Aorta (tissue), 5 donors: ENCODE measurements around the gene DCAF17. TPM values are rescaled to one million over a fixed set of nuclear protein-coding genes. Genes with fewer than 3 reads are reported as not detected.

Source experiments
- ATAC-seq: fragments of 200-7000 bp; cut with Tn5 transposase; one replicate; pipeline ENCODE4 v1.9.1; 2022; ENCODE audit warnings: moderate library complexity; ENCODE audit not compliant: low FRiP score
- DNase-seq, 2 donors: peaks; one replicate each; pipeline ENCODE4 v3.0.0-alpha.2; 2020
- H3K27ac ChIP-seq, 2 donors: one replicate each; pipeline ENCODE4 v1.5.1; 2013; ENCODE audit warnings: low read length in 2 of 2, mild to moderate bottlenecking in 2 of 2, moderate library complexity in 2 of 2, control low read depth in 1 of 2, inconsistent platforms in 1 of 2, low read depth in 1 of 2
- H3K27me3 ChIP-seq, 2 donors: one replicate each; pipeline ENCODE4 v1.6.1; 2013; ENCODE audit warnings: control low read depth in 1 of 2, low read length in 1 of 2, mild to moderate bottlenecking in 1 of 2, moderate library complexity in 1 of 2; ENCODE audit not compliant: insufficient read depth in 2 of 2, control insufficient read depth in 1 of 2
- H3K36me3 ChIP-seq, 2 donors: one replicate each; pipeline ENCODE4 v1.6.1; 2013; ENCODE audit warnings: control low read depth in 1 of 2, low read length in 1 of 2, mild to moderate bottlenecking in 1 of 2; ENCODE audit not compliant: insufficient read depth in 2 of 2, control insufficient read depth in 1 of 2
- H3K4me1 ChIP-seq, 2 donors: one replicate each; pipeline ENCODE4 v1.6.1; 2013; ENCODE audit warnings: low read length in 2 of 2, control low read depth in 1 of 2, mild to moderate bottlenecking in 1 of 2, moderate library complexity in 1 of 2; ENCODE audit not compliant: insufficient read depth in 2 of 2, control insufficient read depth in 1 of 2
- H3K4me3 ChIP-seq, 2 donors: one replicate each; pipeline ENCODE4 v1.5.1; 2013; ENCODE audit warnings: low read length in 2 of 2, control low read depth in 1 of 2, mild to moderate bottlenecking in 1 of 2
- H3K9me3 ChIP-seq: one replicate; pipeline ENCODE4 v1.6.1; 2013; ENCODE audit warnings: mild to moderate bottlenecking, low read length; ENCODE audit not compliant: control insufficient read depth
- WGBS, 2 donors: extraction: QIAGEN DNeasy Blood & Tissue Kit; methylation state at CpG; one replicate each; pipeline ENCODE4 v1.1.7; 2013; 5-methylcytosine and 5-hydroxymethylcytosine counted together
- intact Hi-C, 2 donors: fragments of 100-400 bp; cut with DNase I; formaldehyde crosslinking; loops; one replicate each; pipeline versions ENCODE4 v1.14.2 to v1.15.0; 2022
- polyA plus RNA-seq, 2 donors: library from polyadenylated mRNA; stranded (reverse); fragments of 200-250 nt; gene quantifications; one replicate each; pipeline ENCODE4 v1.2.3, GENCODE V29; 2013
- total RNA-seq, 2 donors: library from RNA; stranded (reverse); fragmentation: NEBNext Ultra II Directional; extraction: Animal tissue kit (Norgen Biotek cat#: 25700); gene quantifications; one replicate each; pipeline ENCODE4 v1.2.1, GENCODE V29; 2021
- donor health status: healthy with polysubstance abuse.
- donor health status: Bipolar disorder and iron deficiency.
- donor health status: DM: no; HTN: no; CAD: no.
- donor health status: DM: no; HTN: no; CAD: no.
- donor health status: DM: yes; HTN: yes; CAD: no.

The DCAF17 gene
- total and polyA plus RNA-seq, 4 donors = 5.4 to 20.3 (median 12.6) TPM

GRCh38 chr2:171459498-171459897, 25.5 kb downstream of the DCAF17 start:
- intact Hi-C loops = no loop called here
- Histone ChIP-seq H3K27me3 (no peaks in the 10 kb centered on the region), H3K36me3 (peaks cover 0 to 1% of the 10 kb centered on the region in 2 donors), H3K27ac (no peak overlapping the region), H3K4me3 (no peak overlapping the region), H3K4me1 (no peaks in the 10 kb centered on the region), H3K9me3 (no peaks in the 10 kb centered on the region)
- no peak for DNase-seq
- no peak for ATAC-seq

GRCh38 chr2:171460537-171460936, 26.5 kb downstream of the DCAF17 start:
- no peaks in the 10 kb centered on the region for H3K9me3 ChIP-seq
- ATAC-seq (no peak), DNase-seq (no peak)
- H3K4me3 ChIP-seq = no peak overlapping the region
- no peaks in the 10 kb centered on the region for H3K4me1 ChIP-seq
- H3K27ac ChIP-seq = no peak overlapping the region
- H3K27me3 ChIP-seq = no peaks in the 10 kb centered on the region
- WGBS, 2 donors = 99 to 100% methylated on average over 1 of the region's 1 CpG
- H3K36me3 ChIP-seq = peaks cover 0 to 1% of the 10 kb centered on the region in 2 donors
- intact Hi-C loops = no loop called here

GRCh38 chr2:171469176-171469575, 35.1 kb downstream of the DCAF17 start:
- Histone ChIP-seq H3K27ac (no peak overlapping the region), H3K36me3 (peaks cover 3 to 7% of the 10 kb centered on the region in 2 donors), H3K4me3 (no peak overlapping the region), H3K27me3 (no peaks in the 10 kb centered on the region), H3K9me3 (no peaks in the 10 kb centered on the region), H3K4me1 (no peaks in the 10 kb centered on the region)
- intact Hi-C loops = no loop called here
- WGBS, 2 donors = 49 to 65% methylated on average over 4 of the region's 4 CpGs
- no peak for DNase-seq
- ATAC-seq = no peak

- H3K36me3 ChIP-seq = peaks cover 3 to 7% of the 10 kb centered on the region in 2 donors
- intact Hi-C loops = no loop called here
- H3K4me3 ChIP-seq = no peak overlapping the region
- DNase-seq (no peak), ATAC-seq (no peak)
- H3K9me3 ChIP-seq = no peaks in the 10 kb centered on the region
- H3K4me1 ChIP-seq = no peaks in the 10 kb centered on the region
- H3K27me3 ChIP-seq = no peaks in the 10 kb centered on the region
- 90 to 98% methylated on average over 5 of the region's 5 CpGs for WGBS, 2 donors
- no peak overlapping the region for H3K27ac ChIP-seq
Measured at GRCh38 chr2:171470129-171470528, 36.1 kb downstream of the DCAF17 start.

DNA sequence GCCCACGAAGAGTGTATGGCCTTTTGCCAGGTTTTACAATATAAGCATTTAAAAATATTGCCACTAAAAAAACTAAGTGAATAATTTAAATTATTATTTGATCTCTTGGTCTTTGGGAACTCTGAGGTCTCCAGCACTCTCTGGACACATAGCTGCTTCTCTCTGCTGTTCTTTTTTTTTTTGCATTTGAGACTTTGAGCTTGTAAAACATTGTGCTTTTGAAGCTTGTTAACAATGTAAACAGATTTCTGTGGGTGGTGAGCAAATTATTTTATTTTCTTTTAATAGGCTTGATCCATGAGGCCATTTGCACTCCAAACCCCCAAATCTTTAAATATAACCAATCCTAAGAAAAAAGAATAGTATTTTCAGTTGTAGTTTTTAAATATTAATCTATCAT, 42.0 kb downstream of the DCAF17 start:
- no peaks in the 10 kb centered on the region for H3K27me3 ChIP-seq
- ATAC-seq (no peak), DNase-seq (no peak)
- WGBS, 2 donors = 15 to 32% methylated on average over 1 of the region's 1 CpG
- no peaks in the 10 kb centered on the region for H3K4me1 ChIP-seq
- H3K36me3 ChIP-seq = peaks cover 0 to 3% of the 10 kb centered on the region in 2 donors
- no peaks in the 10 kb centered on the region for H3K9me3 ChIP-seq
- H3K27ac ChIP-seq = no peak overlapping the region
- intact Hi-C loops = no loop called here
- no peak overlapping the region for H3K4me3 ChIP-seq

- DNase-seq = no peak
- Histone ChIP-seq H3K27me3 (no peaks in the 10 kb centered on the region), H3K36me3 (no peaks in the 10 kb centered on the region), H3K9me3 (no peaks in the 10 kb centered on the region), H3K4me1 (no peaks in the 10 kb centered on the region), H3K4me3 (no peak overlapping the region), H3K27ac (no peak overlapping the region)
- intact Hi-C loops = no loop called here
- no peak for ATAC-seq
- WGBS, 2 donors = 48 to 61% methylated on average over 1 of the region's 1 CpG
Measured at GRCh38 chr2:171478345-171478744, 44.3 kb downstream of the DCAF17 start.

DNA sequence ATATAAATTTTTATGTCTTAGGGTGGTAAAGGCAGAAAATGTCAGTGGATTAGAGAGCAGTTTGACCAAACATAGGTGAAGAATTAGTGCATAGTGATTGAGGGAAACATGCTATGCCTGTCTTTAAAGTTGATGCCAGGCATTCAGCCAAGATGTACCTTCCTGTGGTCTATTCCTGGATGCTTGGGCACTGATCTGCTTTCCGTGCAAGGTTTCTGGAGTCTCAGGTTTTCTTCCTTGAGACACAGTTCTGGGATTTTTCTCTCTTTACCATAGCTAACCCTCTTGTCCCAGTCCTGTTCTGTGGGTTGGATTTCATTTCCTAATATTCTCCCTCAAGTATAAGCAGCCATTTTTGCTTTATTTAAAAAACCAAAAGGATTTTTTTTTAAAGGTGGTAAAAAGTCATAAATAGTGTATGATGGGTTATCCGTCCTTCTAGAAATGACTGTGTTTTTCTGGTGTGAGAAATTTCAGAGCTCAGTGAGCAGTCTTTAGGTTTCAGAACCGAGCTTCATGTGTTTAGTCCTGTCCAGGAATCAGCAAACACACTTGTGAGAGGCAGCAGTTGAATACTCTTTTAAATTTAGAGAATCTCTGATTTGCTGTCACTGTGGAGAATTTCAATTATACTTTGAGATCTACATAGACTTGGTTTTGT, 45.3 kb downstream of the DCAF17 start:
- H3K36me3 ChIP-seq = no peaks in the 10 kb centered on the region

GRCh38 chr2:171480908-171481307, 46.9 kb downstream of the DCAF17 start:
- ATAC-seq = no peak
- WGBS, 2 donors = 89 to 91% methylated on average over 1 of the region's 1 CpG
- H3K4me1 ChIP-seq = no peaks in the 10 kb centered on the region
- H3K27ac ChIP-seq = no peak overlapping the region
- H3K27me3 ChIP-seq = no peaks in the 10 kb centered on the region
- H3K36me3 ChIP-seq = no peaks in the 10 kb centered on the region
- intact Hi-C loops = no loop called here
- no peak for DNase-seq
- H3K4me3 ChIP-seq = no peak overlapping the region
- no peaks in the 10 kb centered on the region for H3K9me3 ChIP-seq

More for the DNA sequence above, 45.3 kb downstream of the DCAF17 start:
- no peak overlapping the region for H3K27ac ChIP-seq
- no peak overlapping the region for H3K4me3 ChIP-seq
- ATAC-seq = no peak
- intact Hi-C loops = no loop called here
- no peaks in the 10 kb centered on the region for H3K4me1 ChIP-seq
- DNase-seq = no peak
- no peaks in the 10 kb centered on the region for H3K9me3 ChIP-seq
- H3K27me3 ChIP-seq = no peaks in the 10 kb centered on the region
- WGBS, 2 donors = 69 to 80% methylated on average over 3 of the region's 3 CpGs

GRCh38 chr2:171482308-171482707, 48.3 kb downstream of the DCAF17 start:
- intact Hi-C loops = no loop called here
- ATAC-seq = no peak
- no peak for DNase-seq
- Histone ChIP-seq H3K27me3 (no peaks in the 10 kb centered on the region), H3K9me3 (no peaks in the 10 kb centered on the region), H3K27ac (no peak overlapping the region), H3K36me3 (no peaks in the 10 kb centered on the region), H3K4me3 (no peak overlapping the region), H3K4me1 (no peaks in the 10 kb centered on the region)
